Gastrocnemius medialis (tissue), 4 donors: ENCODE results near the gene LRCH4.

ENCODE experiments used
- CTCF ChIP-seq, 5 experiments: fragments of 450-650 bp in 3 of 5; fragments of 200-600 bp in 2 of 5; sonication (generic) in 2 of 5; IDR thresholded peaks in 4 of 5; conservative IDR thresholded peaks in 1 of 5; 1 replicate in 4 of 5; 2 replicates in 1 of 5; pipeline ENCODE4 v1.5.1; 2016 to 2019; ENCODE audit warnings: antibody characterized with exemption in 5 of 5, mild to moderate bottlenecking in 3 of 5, moderate library complexity in 3 of 5
- POLR2A ChIP-seq, 2 donors: fragments of 450-650 bp; IDR thresholded peaks; one replicate each; pipeline ENCODE4 v1.6.1; 2017; ENCODE audit warnings: antibody characterized with exemption in 2 of 2, mild to moderate bottlenecking in 2 of 2, moderate library complexity in 2 of 2

GRCh38 chr7:100582041-100582579, 3.8 kb downstream of the LRCH4 start:
- TF ChIP-seq CTCF (IDR thresholded peaks at IDR 0.05 in 4 of 5, conservative IDR thresholded peaks at IDR 0.05 in 1 of 5), result no peak
- no peak for TF ChIP-seq POLR2A (IDR thresholded peaks at IDR 0.05)
